AG04450 (cell line): ENCODE results near the gene NOP56. TPM values are rescaled to one million over a fixed set of nuclear protein-coding genes. Genes with fewer than 3 reads are reported as not detected.
A peak's percentile ranks its signal among the peaks of the same experiment; 100 is the strongest.
"Not testable (repeated sequence)": the region's sequence is repeated elsewhere in the genome, so short reads cannot be mapped to it uniquely, and the experiment has no call there.

Experiments
- CTCF ChIA-PET: fragments of 300-600, 350-600 bp; formaldehyde crosslinking; extraction: SDS; loops from one replicate; lab custom pipeline; 2022; ENCODE audit warnings: antibody characterized with exemption, inconsistent platforms; lab: Charles Lee
- POLR2A ChIA-PET: fragments of 350-600 bp; formaldehyde crosslinking; extraction: SDS; loops from one replicate; lab custom pipeline; 2021; ENCODE audit warnings: antibody characterized with exemption, inconsistent platforms; lab: Yijun Ruan, JAX
- DNase-seq: peaks from one replicate; pipeline ENCODE4 v3.0.0-alpha.2; 2011; ENCODE audit warnings: low read depth, low spot score
- H3K27ac ChIP-seq: one replicate; pipeline ENCODE4 v1.5.1; 2012; ENCODE audit warnings: low read depth, low read length, control low read depth
- H3K27me3 ChIP-seq: one replicate; pipeline ENCODE4 v1.6.0; 2012; ENCODE audit warnings: low read length; ENCODE audit not compliant: control insufficient read depth, insufficient read depth
- H3K4me3 ChIP-seq: 2 replicates; pipeline ENCODE4 v1.5.1; 2011; ENCODE audit warnings: mild to moderate bottlenecking, low read depth, low read length, control low read depth
- H3K9me3 ChIP-seq: 2 replicates; pipeline ENCODE4 v1.5.1; 2012; ENCODE audit warnings: low read length; ENCODE audit not compliant: control insufficient read depth, insufficient read depth
- polyA plus RNA-seq: library from polyadenylated mRNA; depleted of rRNA; stranded (reverse); fragments of >200 nt; gene quantifications from 2 replicates; pipeline ENCODE4 v1.2.3, GENCODE V29; 2011
- TF ChIP-seq, protein P1 (sequence below): IDR thresholded peaks from 2 replicates; pipeline ENCODE4 v1.5.1; 2011; ENCODE audit warnings: low read depth, low read length, control low read depth, inconsistent platforms

NOP56 gene
- polyA plus RNA-seq, 1 experiment, result 142 TPM

DNA sequence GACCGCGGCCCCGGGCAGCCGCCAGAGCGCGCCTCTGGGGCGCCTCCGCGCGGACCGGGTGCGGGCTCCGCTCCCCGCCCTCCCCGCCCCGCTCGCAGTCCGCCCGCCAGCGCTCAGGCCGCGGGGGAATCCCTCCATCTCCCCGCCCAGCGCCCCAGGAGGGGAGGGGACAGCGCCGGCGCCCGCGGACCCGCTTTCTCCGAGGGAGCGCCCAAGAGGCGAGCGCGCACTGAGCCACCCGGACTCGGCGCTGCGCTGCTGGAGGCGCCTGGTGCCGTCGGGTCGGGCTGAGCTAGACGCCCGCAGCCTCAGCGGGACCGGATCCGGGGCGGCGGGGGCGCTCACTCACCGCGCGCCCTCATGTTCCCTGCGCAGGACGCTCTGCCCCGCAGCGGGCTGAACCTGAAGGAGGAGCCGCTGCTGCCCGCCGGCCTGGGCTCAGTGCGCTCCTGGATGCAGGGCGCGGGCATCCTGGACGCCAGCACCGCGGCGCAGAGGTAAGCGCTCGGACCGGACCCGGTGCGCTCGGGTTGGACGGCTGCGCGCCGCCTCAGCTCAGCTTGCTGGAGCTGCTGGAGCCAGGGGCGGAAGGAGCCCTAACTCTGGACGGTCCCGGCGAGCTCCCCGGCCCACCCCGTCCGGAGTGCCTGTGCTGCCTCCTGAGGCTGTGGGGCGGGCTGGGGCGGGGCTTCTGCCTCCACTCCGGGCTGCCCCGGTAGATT, 41.0 kb downstream of the NOP56 start:
- Histone ChIP-seq H3K4me3 (peak overlapping the region; percentile 36; the same call in 1 of the 2 replicates), H3K9me3 (peaks cover 5% of the 10 kb centered on the region; the same call in 1 of the 2 replicates), H3K27ac (no peak overlapping the region), H3K27me3 (peaks cover 65% of the 10 kb centered on the region)
- TF ChIP-seq, protein P1, sequence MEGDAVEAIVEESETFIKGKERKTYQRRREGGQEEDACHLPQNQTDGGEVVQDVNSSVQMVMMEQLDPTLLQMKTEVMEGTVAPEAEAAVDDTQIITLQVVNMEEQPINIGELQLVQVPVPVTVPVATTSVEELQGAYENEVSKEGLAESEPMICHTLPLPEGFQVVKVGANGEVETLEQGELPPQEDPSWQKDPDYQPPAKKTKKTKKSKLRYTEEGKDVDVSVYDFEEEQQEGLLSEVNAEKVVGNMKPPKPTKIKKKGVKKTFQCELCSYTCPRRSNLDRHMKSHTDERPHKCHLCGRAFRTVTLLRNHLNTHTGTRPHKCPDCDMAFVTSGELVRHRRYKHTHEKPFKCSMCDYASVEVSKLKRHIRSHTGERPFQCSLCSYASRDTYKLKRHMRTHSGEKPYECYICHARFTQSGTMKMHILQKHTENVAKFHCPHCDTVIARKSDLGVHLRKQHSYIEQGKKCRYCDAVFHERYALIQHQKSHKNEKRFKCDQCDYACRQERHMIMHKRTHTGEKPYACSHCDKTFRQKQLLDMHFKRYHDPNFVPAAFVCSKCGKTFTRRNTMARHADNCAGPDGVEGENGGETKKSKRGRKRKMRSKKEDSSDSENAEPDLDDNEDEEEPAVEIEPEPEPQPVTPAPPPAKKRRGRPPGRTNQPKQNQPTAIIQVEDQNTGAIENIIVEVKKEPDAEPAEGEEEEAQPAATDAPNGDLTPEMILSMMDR, result no peak
- no peak for DNase-seq
- CTCF ChIA-PET, result no interaction called here
- POLR2A ChIA-PET, result interaction anchor here (1.2 kb wide), 1 partner anchor 41 kb away, joined by 4 read pairs; the partner anchor contains the start of gene NOP56

GRCh38 chr20:2694008-2694471, 41.6 kb downstream of the NOP56 start:
- Histone ChIP-seq H3K27ac (no peak overlapping the region), H3K27me3 (peaks cover 70% of the 10 kb centered on the region), H3K9me3 (peaks cover 5% of the 10 kb centered on the region; the same call in 1 of the 2 replicates), H3K4me3 (no peak overlapping the region)
- TF ChIP-seq, protein P1, result no peak
- POLR2A ChIA-PET, result no interaction called here
- CTCF ChIA-PET, result no interaction called here
- DNase-seq, result no peak

DNA sequence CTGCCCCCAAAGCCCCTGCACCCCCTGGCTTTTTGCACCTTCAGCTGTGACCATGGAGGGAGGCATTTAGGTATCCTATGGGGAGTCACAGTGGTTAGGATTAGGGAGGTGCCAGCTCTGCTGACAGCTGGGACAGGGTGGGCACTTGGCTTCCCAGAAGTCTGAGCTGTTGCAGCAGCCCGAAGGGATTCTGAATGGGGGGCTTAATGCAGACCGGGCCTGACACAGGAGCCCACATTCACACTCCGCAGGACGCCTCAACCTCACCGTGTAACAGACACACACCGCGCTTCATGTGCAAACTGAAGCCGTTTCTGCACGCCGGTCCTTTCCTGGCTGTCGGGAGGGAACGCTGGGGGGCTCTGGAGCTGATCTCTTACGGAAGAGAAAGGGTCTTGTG, 42.1 kb downstream of the NOP56 start:
- no peak for DNase-seq
- POLR2A ChIA-PET, result no interaction called here
- no peak overlapping the region for H3K4me3 ChIP-seq
- H3K27ac ChIP-seq, result no peak overlapping the region
- H3K9me3 ChIP-seq, result peaks cover 5% of the 10 kb centered on the region; the same call in 1 of the 2 replicates
- TF ChIP-seq, protein P1, result no peak
- CTCF ChIA-PET, result no interaction called here
- peaks cover 69% of the 10 kb centered on the region for H3K27me3 ChIP-seq

DNA sequence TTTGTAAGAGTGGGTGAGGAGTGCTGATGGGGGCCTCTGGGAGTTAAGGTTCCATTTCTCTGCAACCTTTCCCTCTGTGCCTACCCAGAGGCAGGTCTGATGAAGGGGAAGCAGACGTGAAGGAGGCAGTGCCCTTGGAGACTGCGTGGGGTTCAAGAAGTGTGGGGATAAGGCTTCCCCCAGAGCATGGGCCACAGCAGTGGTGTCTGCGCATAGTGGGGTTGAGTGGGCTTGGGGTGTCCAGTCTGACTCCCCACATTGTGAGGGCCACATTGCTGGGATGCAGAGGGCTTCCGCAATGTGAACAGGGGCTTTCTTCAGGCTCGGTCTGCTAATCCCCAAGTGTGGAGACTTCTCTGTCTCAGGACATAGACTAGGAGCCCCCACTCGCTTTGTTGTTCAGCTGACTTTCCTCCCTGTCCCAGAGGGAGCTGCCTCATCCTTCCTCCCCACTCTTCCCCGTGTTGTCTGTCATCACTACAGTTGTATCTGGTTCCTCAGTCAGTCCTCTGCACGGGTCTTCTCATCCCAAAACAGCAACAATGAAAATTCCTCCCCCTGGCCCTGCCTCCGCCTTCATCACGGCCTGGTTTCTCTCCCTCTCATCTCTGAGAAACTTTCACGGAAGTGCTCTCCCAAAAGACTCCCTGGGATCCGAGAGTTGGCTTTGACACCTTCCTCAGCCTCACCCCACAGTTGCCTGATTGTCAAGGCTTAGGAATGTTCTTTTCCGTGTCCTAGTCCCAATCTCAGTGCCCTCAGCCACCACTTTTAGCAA, 43.0 kb downstream of the NOP56 start:
- POLR2A ChIA-PET, result no interaction called here
- no peak for DNase-seq
- no peak overlapping the region for H3K27ac ChIP-seq
- H3K9me3 ChIP-seq, result peaks cover 5% of the 10 kb centered on the region; the same call in 1 of the 2 replicates
- H3K4me3 ChIP-seq, result no peak overlapping the region
- TF ChIP-seq, protein P1, result no peak
- H3K27me3 ChIP-seq, result peaks cover 69% of the 10 kb centered on the region
- CTCF ChIA-PET, result no interaction called here

DNA sequence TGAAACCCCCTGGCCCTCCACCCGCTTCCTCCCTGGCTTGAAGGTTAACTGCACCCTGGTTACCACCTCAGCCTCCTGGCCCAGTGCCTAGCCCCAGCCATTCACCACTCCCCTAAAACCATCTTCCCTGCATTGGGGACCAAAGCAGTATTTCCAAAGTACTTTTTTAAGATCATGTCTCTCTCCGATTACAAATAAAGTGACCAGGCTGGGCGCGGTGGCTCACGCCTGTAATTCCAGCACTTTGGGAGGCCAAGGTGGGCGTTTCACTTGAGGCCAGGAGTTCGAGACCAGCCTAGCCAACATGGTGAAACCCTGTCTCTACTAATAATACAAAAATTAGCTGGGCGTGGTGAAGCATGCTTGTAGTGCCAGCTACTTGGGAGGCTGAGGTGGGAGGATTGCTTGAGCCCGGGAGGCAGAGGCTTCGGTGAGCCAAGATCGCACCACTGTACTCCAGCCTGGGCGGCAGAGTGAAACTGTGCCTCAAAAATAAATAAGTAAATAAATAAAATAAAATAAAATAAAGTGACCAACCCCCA, 43.6 kb downstream of the NOP56 start:
- CTCF ChIA-PET, result not testable (repeated sequence)

More for the DNA sequence above, 43.6 kb downstream of the NOP56 start:
- peaks cover 66% of the 10 kb centered on the region for H3K27me3 ChIP-seq
- POLR2A ChIA-PET, DNase-seq, H3K4me3 ChIP-seq, H3K9me3 ChIP-seq, H3K27ac ChIP-seq: not testable (repeated sequence)
